HG03097 (cell line): ENCODE data around the gene CUEDC2.

Source experiments
- ATAC-seq: cut with Tn5 transposase; IDR thresholded peaks from one replicate; pipeline ENCODE4 v1.9.1; 2021; ENCODE audit not compliant: unreplicated experiment, low FRiP score

The CUEDC2 gene, protein sequence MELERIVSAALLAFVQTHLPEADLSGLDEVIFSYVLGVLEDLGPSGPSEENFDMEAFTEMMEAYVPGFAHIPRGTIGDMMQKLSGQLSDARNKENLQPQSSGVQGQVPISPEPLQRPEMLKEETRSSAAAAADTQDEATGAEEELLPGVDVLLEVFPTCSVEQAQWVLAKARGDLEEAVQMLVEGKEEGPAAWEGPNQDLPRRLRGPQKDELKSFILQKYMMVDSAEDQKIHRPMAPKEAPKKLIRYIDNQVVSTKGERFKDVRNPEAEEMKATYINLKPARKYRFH

DNA sequence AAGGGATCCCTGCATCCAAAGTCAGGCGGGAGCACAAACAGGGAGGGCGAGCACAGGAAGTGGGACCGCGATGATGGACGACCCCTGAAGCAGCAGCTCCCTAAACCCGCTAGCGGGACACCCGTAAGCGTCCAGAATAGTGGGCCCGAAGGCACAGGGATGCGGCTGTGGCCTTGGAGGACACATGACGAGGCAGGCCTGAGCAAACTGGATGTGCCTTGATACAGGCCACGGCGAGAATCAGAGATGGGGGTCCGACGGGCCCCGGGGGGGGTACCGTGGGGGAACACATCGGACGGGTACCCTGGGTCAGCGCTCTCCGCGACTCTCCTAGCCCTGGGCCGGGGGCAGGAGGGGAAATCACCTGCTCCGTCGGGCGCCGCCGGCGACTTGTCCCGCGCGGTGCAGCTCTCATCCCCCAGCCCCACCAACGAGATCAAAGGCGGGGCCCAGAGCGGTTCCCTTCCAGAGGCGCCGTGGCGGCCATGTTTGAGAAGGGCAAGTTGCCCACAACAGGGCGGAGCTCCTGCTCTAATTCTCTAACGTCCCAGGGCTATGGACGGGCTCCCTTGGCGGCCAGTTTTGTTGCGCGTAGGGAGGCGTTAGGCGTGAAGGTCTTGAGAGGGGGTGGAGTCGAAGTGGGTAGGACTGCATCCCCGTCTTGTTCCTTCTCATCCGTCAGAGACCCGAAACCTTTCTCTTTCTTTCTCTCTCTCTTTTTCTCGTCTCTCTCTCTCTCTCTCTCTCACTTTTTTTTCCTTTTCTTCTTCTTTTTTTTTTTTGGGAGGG, at the start of gene CUEDC2:
TSS of gene CUEDC2 (minus strand) at position 413 of the 789 bp plus-strand sequence. CDS start 7,386 bp downstream, outside the sequence.
- peak; percentile 79 for ATAC-seq

- no peak for ATAC-seq
Observed at GRCh38 chr10:102480396-102480795, 48.0 kb upstream of the CUEDC2 start.

- no peak for ATAC-seq
Observed at GRCh38 chr10:102479651-102480050, 47.3 kb upstream of the CUEDC2 start.

- ATAC-seq = no peak
Observed at GRCh38 chr10:102476466-102477141, 44.2 kb upstream of the CUEDC2 start.

GRCh38 chr10:102475451-102476040, 43.2 kb upstream of the CUEDC2 start:
- ATAC-seq = no peak

GRCh38 chr10:102473445-102474331, 41.3 kb upstream of the CUEDC2 start:
- no peak for ATAC-seq

- no peak for ATAC-seq
Observed at GRCh38 chr10:102470579-102471546, 38.5 kb upstream of the CUEDC2 start.

DNA sequence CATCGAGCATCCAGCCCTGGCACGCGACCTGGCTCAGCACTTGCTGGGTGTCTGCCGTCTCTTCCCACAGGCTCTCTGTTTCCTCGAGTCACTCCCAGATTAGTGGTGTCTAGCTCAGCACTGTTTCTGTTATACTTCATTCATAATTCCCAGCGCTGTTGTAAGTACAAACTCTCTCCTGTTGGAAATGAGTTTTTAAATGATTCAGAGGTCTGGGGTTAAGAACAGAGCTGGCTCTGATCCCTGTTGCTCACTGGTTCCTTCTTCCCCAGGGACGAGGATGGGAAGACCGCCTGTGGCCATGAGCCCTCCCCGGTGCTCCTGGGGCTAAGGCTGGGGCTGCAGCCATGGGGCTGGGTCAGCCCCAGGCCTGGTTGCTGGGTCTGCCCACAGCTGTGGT, 36.3 kb upstream of the CUEDC2 start:
- ATAC-seq = no peak

- no peak for ATAC-seq
Observed at GRCh38 chr10:102467971-102468438, 35.6 kb upstream of the CUEDC2 start.

- ATAC-seq = no peak
Observed at GRCh38 chr10:102467318-102467717, 34.9 kb upstream of the CUEDC2 start.

GRCh38 chr10:102465466-102465865, 33.1 kb upstream of the CUEDC2 start:
- ATAC-seq = no peak

DNA sequence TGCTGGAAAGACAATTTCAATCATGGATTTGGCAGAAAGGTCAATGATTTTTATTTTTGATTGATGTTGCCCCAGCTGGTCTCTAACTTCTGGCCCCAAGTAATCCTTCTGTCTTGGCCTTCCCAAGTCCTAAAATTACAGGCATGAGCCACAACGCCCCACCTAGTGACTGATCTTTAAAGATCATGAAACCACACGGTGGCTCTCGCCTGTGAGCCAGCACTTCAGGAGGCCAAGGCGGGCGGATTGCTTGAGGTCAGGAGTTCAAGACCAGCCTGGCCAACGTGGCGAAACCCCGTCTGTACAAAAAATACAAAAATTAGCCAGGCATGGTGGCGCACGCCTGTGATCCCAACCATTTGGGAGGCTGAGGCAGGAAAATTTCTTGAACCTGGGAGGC, 31.6 kb upstream of the CUEDC2 start:
- no peak for ATAC-seq

- ATAC-seq = no peak
Observed at GRCh38 chr10:102462512-102463054, 30.2 kb upstream of the CUEDC2 start.

GRCh38 chr10:102461187-102462054, 29.0 kb upstream of the CUEDC2 start:
- peak; percentile 75 for ATAC-seq

GRCh38 chr10:102460836-102461186, 28.4 kb upstream of the CUEDC2 start:
- ATAC-seq = peak; percentile 37

DNA sequence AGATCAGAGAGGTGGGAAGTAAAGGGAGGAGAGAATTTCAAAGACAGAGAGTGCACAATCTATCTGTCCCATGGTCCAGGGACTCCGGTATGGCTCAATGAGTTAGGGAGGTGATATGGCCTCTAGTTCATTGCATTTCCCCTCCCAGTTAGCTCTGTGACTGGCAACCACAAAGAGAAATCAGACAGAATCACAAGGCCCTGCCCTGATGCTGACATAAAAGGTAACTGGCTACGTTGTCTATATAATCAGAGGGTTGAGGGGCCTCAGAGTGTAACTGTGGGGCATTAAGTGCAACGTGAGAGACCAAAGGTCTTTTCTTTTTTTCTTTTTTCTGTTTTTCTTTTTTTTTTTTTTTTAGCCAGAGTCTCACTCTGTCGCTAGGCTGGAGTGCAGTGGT, 26.3 kb upstream of the CUEDC2 start:
- no peak for ATAC-seq

DNA sequence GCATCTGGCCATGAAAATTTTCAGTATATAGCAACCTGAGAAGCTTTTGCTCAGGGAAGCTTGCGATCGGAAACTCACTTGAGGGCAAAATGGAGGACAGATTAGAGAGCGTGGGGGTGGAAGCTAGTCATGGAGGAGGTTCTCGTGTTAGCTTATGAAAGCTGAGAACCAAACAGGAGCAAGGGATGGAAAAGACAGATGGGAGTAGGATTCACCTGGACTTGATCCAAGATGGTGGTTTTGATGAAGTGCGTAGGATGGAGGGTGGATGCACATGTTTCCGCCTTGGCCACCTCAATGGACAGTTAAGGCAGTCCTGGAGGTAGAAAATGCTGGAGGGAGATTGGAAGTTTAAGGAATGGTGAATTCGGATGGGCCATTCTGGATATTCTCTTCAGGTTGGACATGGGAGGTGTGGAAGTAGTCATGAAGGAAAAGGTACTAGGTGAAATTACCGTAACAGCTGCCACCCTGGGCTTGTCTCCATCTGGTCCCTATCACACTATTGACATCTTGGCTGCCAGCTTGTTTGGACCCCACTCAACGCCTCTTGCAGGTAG, 25.3 kb upstream of the CUEDC2 start:
- ATAC-seq = no peak
